Glutamatergic neuron (in vitro differentiated cells): Measurements from ENCODE around the gene PTGDR2. TPM values are rescaled to one million over a fixed set of nuclear protein-coding genes. Genes with fewer than 3 reads are reported as not detected.

ENCODE experiments used
- DNase-seq: peaks from one replicate; pipeline ENCODE4 v3.0.0; 2022
- H3K27ac Mint-ChIP-seq: one replicate; pipeline ENCODE4 v1.8.0; 2020; ENCODE audit warnings: mild to moderate bottlenecking, mixed read lengths, inconsistent platforms; ENCODE audit not compliant: unreplicated experiment
- H3K27me3 Mint-ChIP-seq: one replicate; pipeline ENCODE4 v1.8.0; 2020; ENCODE audit warnings: mild to moderate bottlenecking, moderate library complexity, mixed read lengths, inconsistent platforms; ENCODE audit not compliant: unreplicated experiment
- H3K36me3 Mint-ChIP-seq: one replicate; pipeline ENCODE4 v1.8.0; 2020; ENCODE audit warnings: mild to moderate bottlenecking, mixed read lengths, inconsistent platforms; ENCODE audit not compliant: unreplicated experiment
- H3K4me1 Mint-ChIP-seq: one replicate; pipeline ENCODE4 v1.8.0; 2020; ENCODE audit warnings: mild to moderate bottlenecking, low read depth, mixed read lengths, inconsistent platforms; ENCODE audit not compliant: unreplicated experiment
- H3K4me3 Mint-ChIP-seq: one replicate; pipeline ENCODE4 v1.8.0; 2020; ENCODE audit warnings: mild to moderate bottlenecking, mixed read lengths, inconsistent platforms; ENCODE audit not compliant: unreplicated experiment
- H3K9me3 Mint-ChIP-seq: one replicate; pipeline ENCODE4 v1.8.0; 2020; ENCODE audit warnings: mild to moderate bottlenecking, moderate library complexity, mixed read lengths, inconsistent platforms; ENCODE audit not compliant: unreplicated experiment
- total RNA-seq: library from RNA; stranded (reverse); fragmentation: NEBNext Ultra II Directional; extraction: Animal tissue kit (Norgen Biotek cat#: 25700); gene quantifications from one replicate; pipeline ENCODE4 v1.2.1, GENCODE V29; 2021; ENCODE audit not compliant: unreplicated experiment
- TF ChIP-seq, protein P1 (sequence below): fragments of 200-600 bp; sonication (generic); IDR thresholded peaks from one replicate; pipeline ENCODE4 v1.5.0; 2021; ENCODE audit not compliant: partially characterized antibody, unreplicated experiment

The PTGDR2 gene
- total RNA-seq, 1 donor from 2014 or later = 0.32 TPM

DNA sequence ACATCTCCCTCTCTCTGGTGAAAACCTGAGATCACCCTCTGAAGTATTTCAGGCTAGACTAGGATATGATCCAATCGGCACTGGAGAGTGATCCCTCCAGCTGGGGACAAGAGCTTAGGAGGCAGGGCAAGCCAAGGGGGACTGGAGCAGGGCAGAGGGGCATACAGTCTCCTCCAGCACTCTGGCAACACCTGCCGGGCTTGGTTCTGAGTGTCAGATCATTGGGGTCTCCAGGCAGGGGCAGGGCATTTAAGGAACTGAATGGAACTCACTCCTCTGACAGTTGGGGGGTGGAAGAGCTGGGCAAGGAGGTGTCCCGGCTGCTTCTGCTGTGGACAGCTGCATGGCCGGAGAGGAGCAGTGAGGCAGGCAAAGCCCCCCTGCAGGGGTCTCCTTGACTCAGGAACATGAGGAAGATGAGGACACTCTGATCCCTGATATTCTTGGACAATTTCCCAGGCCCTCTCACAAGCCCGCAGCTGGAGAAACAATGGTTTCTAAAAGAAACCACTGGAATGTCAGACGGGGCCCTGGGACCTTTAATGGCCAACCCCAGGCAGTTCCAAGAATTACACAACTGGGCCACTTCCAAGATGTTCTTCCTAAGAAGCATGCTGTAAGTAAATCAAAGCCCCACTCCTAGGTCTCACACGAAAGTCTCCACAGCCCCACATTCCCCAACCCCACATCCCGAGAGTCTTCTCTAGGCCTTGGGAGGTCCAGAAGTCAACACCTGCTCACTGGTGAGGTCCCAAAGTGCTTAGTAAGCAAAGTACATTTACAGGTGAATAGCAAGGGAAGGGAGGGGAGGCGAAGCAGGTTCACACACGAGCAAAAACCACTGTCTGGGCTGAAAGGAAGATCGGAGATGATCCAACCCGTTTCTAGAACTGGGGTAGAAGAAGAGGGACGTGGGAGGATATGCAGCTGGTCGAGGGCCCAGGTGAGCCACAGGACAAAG lies 15.0 kb downstream of the PTGDR2 start:
- Mint-ChIP-seq H3K9me3 (peaks cover 11% of the 10 kb centered on the region), H3K27ac (no peak overlapping the region), H3K36me3 (no peaks in the 10 kb centered on the region), H3K4me1 (peaks cover 30% of the 10 kb centered on the region), H3K27me3 (peaks cover 8% of the 10 kb centered on the region), H3K4me3 (peak overlapping the region; percentile 53)
- no peak for DNase-seq
- TF ChIP-seq, protein P1, sequence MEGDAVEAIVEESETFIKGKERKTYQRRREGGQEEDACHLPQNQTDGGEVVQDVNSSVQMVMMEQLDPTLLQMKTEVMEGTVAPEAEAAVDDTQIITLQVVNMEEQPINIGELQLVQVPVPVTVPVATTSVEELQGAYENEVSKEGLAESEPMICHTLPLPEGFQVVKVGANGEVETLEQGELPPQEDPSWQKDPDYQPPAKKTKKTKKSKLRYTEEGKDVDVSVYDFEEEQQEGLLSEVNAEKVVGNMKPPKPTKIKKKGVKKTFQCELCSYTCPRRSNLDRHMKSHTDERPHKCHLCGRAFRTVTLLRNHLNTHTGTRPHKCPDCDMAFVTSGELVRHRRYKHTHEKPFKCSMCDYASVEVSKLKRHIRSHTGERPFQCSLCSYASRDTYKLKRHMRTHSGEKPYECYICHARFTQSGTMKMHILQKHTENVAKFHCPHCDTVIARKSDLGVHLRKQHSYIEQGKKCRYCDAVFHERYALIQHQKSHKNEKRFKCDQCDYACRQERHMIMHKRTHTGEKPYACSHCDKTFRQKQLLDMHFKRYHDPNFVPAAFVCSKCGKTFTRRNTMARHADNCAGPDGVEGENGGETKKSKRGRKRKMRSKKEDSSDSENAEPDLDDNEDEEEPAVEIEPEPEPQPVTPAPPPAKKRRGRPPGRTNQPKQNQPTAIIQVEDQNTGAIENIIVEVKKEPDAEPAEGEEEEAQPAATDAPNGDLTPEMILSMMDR = no peak

DNA sequence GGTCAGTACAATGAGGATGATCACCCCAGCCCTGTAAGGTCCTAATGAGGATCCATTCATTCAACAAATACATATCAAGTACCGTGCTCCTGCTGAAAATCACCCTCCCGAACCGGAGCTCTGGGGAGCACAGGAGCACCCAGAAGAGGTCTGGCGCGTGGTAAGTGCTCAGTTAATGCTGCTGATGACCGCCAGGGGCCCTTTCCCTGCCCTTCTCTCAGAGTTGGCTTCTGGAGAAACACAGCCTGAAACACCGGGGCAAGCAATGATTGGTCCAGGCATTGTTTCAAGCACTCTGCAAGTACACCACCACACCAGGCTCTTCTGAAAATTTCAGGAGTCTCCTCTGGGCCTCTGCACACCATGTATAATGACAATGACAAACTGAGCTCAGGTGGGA lies 17.6 kb downstream of the PTGDR2 start:
- DNase-seq = no peak
- H3K4me3 Mint-ChIP-seq = no peak overlapping the region
- no peak overlapping the region for H3K27ac Mint-ChIP-seq
- H3K36me3 Mint-ChIP-seq = no peaks in the 10 kb centered on the region
- peaks cover 5% of the 10 kb centered on the region for H3K27me3 Mint-ChIP-seq
- TF ChIP-seq, protein P1 = peak; percentile 35
- H3K4me1 Mint-ChIP-seq = peaks cover 18% of the 10 kb centered on the region
- peaks cover 11% of the 10 kb centered on the region for H3K9me3 Mint-ChIP-seq

DNA sequence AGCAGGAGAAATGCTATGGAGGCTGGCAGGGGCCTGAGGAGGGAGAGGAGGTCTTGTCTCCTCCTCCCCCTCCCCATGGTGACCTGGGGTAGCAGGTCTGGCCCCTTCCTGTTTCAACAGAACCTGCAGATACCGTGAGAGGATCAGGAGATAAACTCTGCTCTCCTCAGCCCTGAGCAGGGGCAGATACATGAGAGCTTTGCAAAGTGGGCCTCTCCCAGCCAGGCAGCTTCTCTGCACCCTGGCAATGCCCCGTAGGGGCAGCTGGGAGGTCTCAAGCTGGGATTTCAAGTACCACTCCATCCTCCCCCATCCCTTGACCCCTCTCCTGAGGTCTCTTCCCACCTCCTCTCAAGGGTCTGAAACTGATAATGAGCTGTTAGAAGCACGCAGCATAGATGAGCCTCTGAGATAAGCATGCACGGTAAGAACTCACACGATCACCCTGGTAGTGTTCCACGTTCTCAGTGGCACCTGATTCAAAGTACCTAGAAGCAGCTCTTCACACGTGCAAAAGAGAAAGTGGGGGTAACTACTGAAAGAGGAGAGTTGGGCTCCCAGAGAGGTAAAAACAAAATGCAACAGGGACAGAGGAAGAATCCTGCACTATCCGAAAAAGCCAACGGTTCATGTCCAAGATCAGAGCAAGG lies 18.8 kb downstream of the PTGDR2 start:
- no peak for DNase-seq
- H3K4me3 Mint-ChIP-seq = no peak overlapping the region
- no peak overlapping the region for H3K27ac Mint-ChIP-seq
- peaks cover 11% of the 10 kb centered on the region for H3K4me1 Mint-ChIP-seq
- TF ChIP-seq, protein P1 = no peak
- H3K36me3 Mint-ChIP-seq = no peaks in the 10 kb centered on the region
- H3K27me3 Mint-ChIP-seq = peaks cover 5% of the 10 kb centered on the region
- peaks cover 9% of the 10 kb centered on the region for H3K9me3 Mint-ChIP-seq

DNA sequence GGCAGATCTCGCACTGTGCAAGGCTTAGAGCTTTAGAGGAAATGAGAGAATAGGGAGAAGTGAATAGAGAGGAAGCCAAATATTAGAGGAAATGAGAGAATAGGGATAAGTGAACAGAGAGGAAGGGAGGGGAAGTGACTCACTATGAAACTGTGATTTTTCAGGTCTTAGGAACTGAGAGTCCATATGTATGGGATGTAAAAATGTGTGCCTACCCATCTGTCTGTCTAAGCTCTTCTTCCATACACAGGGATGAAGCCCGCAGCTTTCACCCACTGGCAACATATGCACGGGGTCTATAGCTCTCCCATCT lies 20.3 kb downstream of the PTGDR2 start:
- H3K27ac Mint-ChIP-seq = no peak overlapping the region
- TF ChIP-seq, protein P1 = no peak
- peaks cover 8% of the 10 kb centered on the region for H3K4me1 Mint-ChIP-seq
- no peak overlapping the region for H3K4me3 Mint-ChIP-seq
- no peaks in the 10 kb centered on the region for H3K36me3 Mint-ChIP-seq
- H3K27me3 Mint-ChIP-seq = no peaks in the 10 kb centered on the region
- no peak for DNase-seq
- no peaks in the 10 kb centered on the region for H3K9me3 Mint-ChIP-seq
